Right atrium auricular region (tissue), 2 donors: ENCODE results near the gene MRFAP1L1. TPM values are rescaled to one million over a fixed set of nuclear protein-coding genes. Genes with fewer than 3 reads are reported as not detected.

Experiments used
- DNase-seq: peaks from one replicate; pipeline ENCODE4 v3.0.0-alpha.2; 2019; ENCODE audit warnings: low spot score
- H3K27ac ChIP-seq, 2 donors: fragments of 200-600 bp; sonication (generic); 1 replicate in 1 of 2; 2 replicates in 1 of 2; pipeline ENCODE4 v1.5.1; 2016 to 2019
- H3K27me3 ChIP-seq, 2 donors: fragments of 200-600 bp; sonication (generic); one replicate each; pipeline versions ENCODE4 v1.5.1 to v1.6.0; 2017 to 2019
- H3K36me3 ChIP-seq: fragments of 200-600 bp; sonication (generic); one replicate; pipeline ENCODE4 v1.5.1; 2016
- H3K4me1 ChIP-seq, 2 donors: fragments of 200-600 bp; sonication (generic); one replicate each; pipeline versions ENCODE4 v1.5.1 to v1.6.0; 2017 to 2019
- H3K4me3 ChIP-seq, 2 donors: fragments of 200-600 bp; sonication (generic); 1 replicate in 1 of 2; 2 replicates in 1 of 2; pipeline ENCODE4 v1.5.1; 2017 to 2019; ENCODE audit warnings: mild to moderate bottlenecking in 1 of 2, moderate library complexity in 1 of 2
- H3K9me3 ChIP-seq, 2 donors: fragments of 200-600 bp; sonication (generic); one replicate each; pipeline ENCODE4 v1.5.1; 2019
- CTCF ChIP-seq, 2 donors: fragments of 200-600 bp; sonication (generic); IDR thresholded peaks; one replicate each; pipeline ENCODE4 v1.5.1; 2019; ENCODE audit warnings: antibody characterized with exemption in 2 of 2
- total RNA-seq, 2 donors: library from RNA; depleted of rRNA; stranded (reverse); fragments of >200 nt; gene quantifications; one replicate each; pipeline ENCODE4 v1.1.0, GENCODE V29; 2016

The MRFAP1L1 gene
- total RNA-seq, 2 donors from 2014 or later = 58.2 to 65.3 TPM

DNA sequence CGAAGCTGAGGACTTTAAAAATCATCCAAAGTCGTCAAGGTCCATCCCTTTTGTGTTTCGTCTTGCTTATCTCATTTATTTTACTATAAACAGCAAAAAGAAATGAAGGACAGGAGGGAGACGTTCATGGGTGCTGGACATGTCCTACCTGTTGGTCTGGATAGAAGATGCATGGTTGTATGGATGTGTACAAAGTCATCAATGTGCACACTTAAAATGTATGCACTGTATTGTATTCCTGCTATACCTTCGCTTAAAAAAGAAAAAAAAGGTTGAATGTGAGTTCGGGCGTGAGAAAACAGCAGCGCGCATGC, 6.0 kb upstream of the MRFAP1L1 start:
- no peaks in the 10 kb centered on the region for H3K27me3 ChIP-seq

GRCh38 chr4:6714954-6715353, 5.3 kb upstream of the MRFAP1L1 start:
- H3K27ac ChIP-seq = no peak overlapping the region
- TF ChIP-seq CTCF (IDR thresholded peaks at IDR 0.05) = no peak
- no peak overlapping the region for H3K4me3 ChIP-seq
- H3K4me1 ChIP-seq = peaks cover 0 to 31% of the 10 kb centered on the region in 2 donors
- no peak for DNase-seq
- H3K9me3 ChIP-seq = no peaks in the 10 kb centered on the region
- H3K27me3 ChIP-seq = no peaks in the 10 kb centered on the region
- no peaks in the 10 kb centered on the region for H3K36me3 ChIP-seq

More for the DNA sequence above, 6.0 kb upstream of the MRFAP1L1 start:
- H3K36me3 ChIP-seq = no peaks in the 10 kb centered on the region
- DNase-seq = no peak
- peak overlapping the region; percentile 87 to 94 for H3K27ac ChIP-seq
- H3K4me1 ChIP-seq = peaks cover 0 to 31% of the 10 kb centered on the region in 2 donors
- H3K9me3 ChIP-seq = no peaks in the 10 kb centered on the region
- no peak for TF ChIP-seq CTCF (IDR thresholded peaks at IDR 0.05)
- H3K4me3 ChIP-seq = peak overlapping the region; percentile 69 to 83

GRCh38 chr4:6710996-6711395, 1.3 kb upstream of the MRFAP1L1 start:
- DNase-seq = no peak
- H3K4me1 ChIP-seq = peaks cover 0 to 43% of the 10 kb centered on the region in 2 donors

GRCh38 chr4:6710282-6710681, 617 bp upstream of the MRFAP1L1 start:
- H3K4me3 ChIP-seq = peak overlapping the region; percentile 83
- H3K36me3 ChIP-seq = peaks cover 1% of the 10 kb centered on the region
- H3K9me3 ChIP-seq = no peaks in the 10 kb centered on the region
- no peak for DNase-seq
- H3K27ac ChIP-seq = peak overlapping the region; percentile 84 to 90
- H3K4me1 ChIP-seq = peaks cover 0 to 45% of the 10 kb centered on the region in 2 donors
- no peaks in the 10 kb centered on the region for H3K27me3 ChIP-seq
- no peak for TF ChIP-seq CTCF (IDR thresholded peaks at IDR 0.05)

More at GRCh38 chr4:6710996-6711395, 1.3 kb upstream of the MRFAP1L1 start:
- no peak for TF ChIP-seq CTCF (IDR thresholded peaks at IDR 0.05)
- Histone ChIP-seq H3K9me3 (no peaks in the 10 kb centered on the region), H3K27me3 (no peaks in the 10 kb centered on the region), H3K36me3 (no peaks in the 10 kb centered on the region), H3K27ac (no peak overlapping the region), H3K4me3 (no peak overlapping the region)

DNA sequence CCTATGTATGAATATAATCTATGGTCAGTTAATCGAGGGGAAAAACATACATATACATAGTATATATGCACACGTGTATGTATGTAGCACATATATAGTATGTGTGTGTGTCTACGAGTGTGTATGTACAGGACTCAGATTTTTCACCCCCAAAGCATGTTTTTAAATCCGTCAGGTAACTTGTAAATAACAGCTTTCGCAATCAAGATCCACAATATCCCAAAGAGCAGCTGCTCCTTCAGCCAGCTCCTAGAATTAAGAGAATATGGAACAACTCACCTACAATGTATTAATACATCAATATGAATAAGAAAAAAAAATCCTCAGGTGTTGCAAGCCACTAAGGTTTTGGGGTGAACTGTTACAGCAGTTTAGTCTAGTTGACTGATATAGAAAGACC, 3.5 kb downstream of the MRFAP1L1 start:
- H3K4me1 ChIP-seq = peaks cover 0 to 61% of the 10 kb centered on the region in 2 donors
- peaks cover 13% of the 10 kb centered on the region for H3K36me3 ChIP-seq
- no peak for TF ChIP-seq CTCF (IDR thresholded peaks at IDR 0.05)
- no peak overlapping the region for H3K4me3 ChIP-seq
- no peak for DNase-seq
- no peaks in the 10 kb centered on the region for H3K9me3 ChIP-seq
- no peak overlapping the region for H3K27ac ChIP-seq
- H3K27me3 ChIP-seq = no peaks in the 10 kb centered on the region

- H3K9me3 ChIP-seq = no peaks in the 10 kb centered on the region
- H3K4me1 ChIP-seq = peaks cover 0 to 60% of the 10 kb centered on the region in 2 donors
- no peaks in the 10 kb centered on the region for H3K27me3 ChIP-seq
- H3K36me3 ChIP-seq = peaks cover 13% of the 10 kb centered on the region
- DNase-seq = no peak
- H3K4me3 ChIP-seq = no peak overlapping the region
- no peak overlapping the region for H3K27ac ChIP-seq
- TF ChIP-seq CTCF (IDR thresholded peaks at IDR 0.05) = no peak
Measured at GRCh38 chr4:6705646-6706045, 4.0 kb downstream of the MRFAP1L1 start.
